ENCODE data around the gene ACAD10.

Gene ACAD10

GRCh38 chr12:111768159-111768895 is 82.5 kb downstream of the ACAD10 start:
- no peak overlapping the region for H3K4me3 ChIP-seq (ENCODE audit: low read length)
- no peak for TF ChIP-seq ZNF274 (IDR thresholded peaks at IDR 0.05; ENCODE audit: low read depth, low read length)

GRCh38 chr12:111769599-111769998 is 83.7 kb downstream of the ACAD10 start:
- TF ChIP-seq ZNF274 (IDR thresholded peaks at IDR 0.05; ENCODE audit: low read depth, low read length), result no peak

GRCh38 chr12:111773801-111774551 is 88.1 kb downstream of the ACAD10 start:
- no peak for TF ChIP-seq ZNF274 (IDR thresholded peaks at IDR 0.05; ENCODE audit: low read depth, low read length)
- peak overlapping the region; percentile 23; the same call in 1 of the 2 replicates for H3K4me3 ChIP-seq (ENCODE audit: low read length)

More at GRCh38 chr12:111769599-111769998, 83.7 kb downstream of the ACAD10 start:
- no peak overlapping the region for H3K4me3 ChIP-seq (ENCODE audit: low read length)

GRCh38 chr12:111775205-111776193 is 89.6 kb downstream of the ACAD10 start:
- TF ChIP-seq ZNF274 (IDR thresholded peaks at IDR 0.05; ENCODE audit: low read depth, low read length), result no peak
- peak overlapping the region; percentile 22; the same call in 1 of the 2 replicates for H3K4me3 ChIP-seq (ENCODE audit: low read length)

- no peak for TF ChIP-seq ZNF274 (IDR thresholded peaks at IDR 0.05; ENCODE audit: low read depth, low read length)
Measured at GRCh38 chr12:111776836-111777344, 91.0 kb downstream of the ACAD10 start.

GRCh38 chr12:111777345-111778045 is 91.6 kb downstream of the ACAD10 start:
- no peak overlapping the region; the same call in 1 of the 2 replicates for H3K4me3 ChIP-seq (ENCODE audit: low read length)
- TF ChIP-seq ZNF274 (IDR thresholded peaks at IDR 0.05; ENCODE audit: low read depth, low read length), result no peak

More at GRCh38 chr12:111776836-111777344, 91.0 kb downstream of the ACAD10 start:
- H3K4me3 ChIP-seq (ENCODE audit: low read length), result no peak overlapping the region

GRCh38 chr12:111780166-111780565 is 94.3 kb downstream of the ACAD10 start:
- no peak for TF ChIP-seq ZNF274 (IDR thresholded peaks at IDR 0.05; ENCODE audit: low read depth, low read length)

GRCh38 chr12:111780615-111781014 is 94.8 kb downstream of the ACAD10 start:
- no peak overlapping the region for H3K4me3 ChIP-seq (ENCODE audit: low read length)
- no peak for TF ChIP-seq ZNF274 (IDR thresholded peaks at IDR 0.05; ENCODE audit: low read depth, low read length)

More at GRCh38 chr12:111780166-111780565, 94.3 kb downstream of the ACAD10 start:
- no peak overlapping the region for H3K4me3 ChIP-seq (ENCODE audit: low read length)

- no peak overlapping the region for H3K4me3 ChIP-seq (ENCODE audit: low read length)
- TF ChIP-seq ZNF274 (IDR thresholded peaks at IDR 0.05; ENCODE audit: low read depth, low read length), result no peak
Measured at GRCh38 chr12:111781085-111781658, 95.3 kb downstream of the ACAD10 start.

GRCh38 chr12:111783046-111783445 is 97.2 kb downstream of the ACAD10 start:
- no peak for TF ChIP-seq ZNF274 (IDR thresholded peaks at IDR 0.05; ENCODE audit: low read depth, low read length)
- H3K4me3 ChIP-seq (ENCODE audit: low read length), result no peak overlapping the region

- no peak overlapping the region for H3K4me3 ChIP-seq (ENCODE audit: low read length)
- TF ChIP-seq ZNF274 (IDR thresholded peaks at IDR 0.05; ENCODE audit: low read depth, low read length), result no peak
Measured at GRCh38 chr12:111784953-111785352, 99.1 kb downstream of the ACAD10 start.

GRCh38 chr12:111785651-111786050 is 99.8 kb downstream of the ACAD10 start:
- no peak overlapping the region for H3K4me3 ChIP-seq (ENCODE audit: low read length)

More at GRCh38 chr12:111785651-111786050, 99.8 kb downstream of the ACAD10 start:
- TF ChIP-seq ZNF274 (IDR thresholded peaks at IDR 0.05; ENCODE audit: low read depth, low read length), result no peak
